ENCODE measurements around the gene B4GALT4.

GRCh38 chr3:119229190-119229589 is 11.5 kb downstream of the B4GALT4 start:
- no peak for TF ChIP-seq RAD21 (IDR thresholded peaks at IDR 0.05; ENCODE audit: low read length)
- TF ChIP-seq CTCF (IDR thresholded peaks at IDR 0.05): no peak
- TF ChIP-seq GABPA (IDR thresholded peaks at IDR 0.05; ENCODE audit: low read depth): no peak
- TF ChIP-seq MXI1 (IDR thresholded peaks at IDR 0.05; ENCODE audit: low read depth, low read length): no peak
- no peak for TF ChIP-seq EP300 (IDR thresholded peaks at IDR 0.05; ENCODE audit: borderline replicate concordance in 1 of 2, low read depth in 1 of 2, low read length in 1 of 2)
- no peak for TF ChIP-seq TAF1 (IDR thresholded peaks at IDR 0.05; ENCODE audit: borderline replicate concordance, low read depth, low read length)
- TF ChIP-seq EZH2phosphoT487 (IDR thresholded peaks at IDR 0.05; ENCODE audit: borderline replicate concordance, low read depth): no peak
- no peak for TF ChIP-seq REST (IDR thresholded peaks at IDR 0.05; ENCODE audit: low read depth, low read length)
- TF ChIP-seq NRF1 (IDR thresholded peaks at IDR 0.05; ENCODE audit: low read depth, low read length): no peak
- no peak for TF ChIP-seq YY1 (IDR thresholded peaks at IDR 0.05; ENCODE audit: low read depth)
- no peak for TF ChIP-seq SMC3 (IDR thresholded peaks at IDR 0.05; ENCODE audit: low read depth, low read length)
